ENCODE data around the gene PHKG2. TPM values are rescaled to one million over a fixed set of nuclear protein-coding genes. Genes with fewer than 3 reads are reported as not detected.

The PHKG2 gene
- polyA plus RNA-seq, 2 of the 4 experiments (the other 2 are of a cell fraction) = 28.0 to 37.3 TPM

DNA sequence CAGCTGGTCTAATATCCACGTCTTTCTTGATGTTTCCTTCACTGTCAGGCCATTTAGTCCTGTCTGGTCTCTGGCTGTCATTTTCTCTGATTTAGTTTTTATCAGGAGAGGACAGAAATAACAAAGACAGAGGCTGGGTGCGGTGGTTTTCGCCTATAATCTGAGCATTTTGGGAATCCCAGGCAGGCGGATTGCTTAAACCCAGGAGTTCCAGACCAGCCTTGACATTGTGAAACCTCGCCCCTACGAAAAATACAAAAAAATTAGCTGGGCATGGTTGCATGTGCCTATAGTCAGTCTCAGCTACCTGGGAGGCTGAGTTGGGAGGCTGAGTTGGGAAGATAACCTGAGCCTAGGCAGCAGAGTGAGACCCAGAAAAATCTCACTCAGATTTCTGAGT is 42.2 kb upstream of the PHKG2 start:
- TF ChIP-seq, protein P1, sequence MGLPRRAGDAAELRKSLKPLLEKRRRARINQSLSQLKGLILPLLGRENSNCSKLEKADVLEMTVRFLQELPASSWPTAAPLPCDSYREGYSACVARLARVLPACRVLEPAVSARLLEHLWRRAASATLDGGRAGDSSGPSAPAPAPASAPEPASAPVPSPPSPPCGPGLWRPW (IDR thresholded peaks at IDR 0.05) = no peak
- no peak for TF ChIP-seq SREBF2 (IDR thresholded peaks at IDR 0.05)
- TF ChIP-seq RNF2 (IDR thresholded peaks at IDR 0.05; ENCODE audit: borderline replicate concordance, low read depth) = no peak
- no peak for TF ChIP-seq HEYL (CRISPR knock-in tag; IDR thresholded peaks at IDR 0.05)
- no peak for TF ChIP-seq NFE2L2 (conservative IDR thresholded peaks at IDR 0.05; ENCODE audit: low read length)
- TF ChIP-seq, protein P2, sequence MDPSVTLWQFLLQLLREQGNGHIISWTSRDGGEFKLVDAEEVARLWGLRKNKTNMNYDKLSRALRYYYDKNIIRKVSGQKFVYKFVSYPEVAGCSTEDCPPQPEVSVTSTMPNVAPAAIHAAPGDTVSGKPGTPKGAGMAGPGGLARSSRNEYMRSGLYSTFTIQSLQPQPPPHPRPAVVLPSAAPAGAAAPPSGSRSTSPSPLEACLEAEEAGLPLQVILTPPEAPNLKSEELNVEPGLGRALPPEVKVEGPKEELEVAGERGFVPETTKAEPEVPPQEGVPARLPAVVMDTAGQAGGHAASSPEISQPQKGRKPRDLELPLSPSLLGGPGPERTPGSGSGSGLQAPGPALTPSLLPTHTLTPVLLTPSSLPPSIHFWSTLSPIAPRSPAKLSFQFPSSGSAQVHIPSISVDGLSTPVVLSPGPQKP (IDR thresholded peaks at IDR 0.05; ENCODE audit: low read depth, low read length) = no peak
- no peak for TF ChIP-seq SMC3 (IDR thresholded peaks at IDR 0.05)
- TF ChIP-seq TFCP2L1 (CRISPR knock-in tag; IDR thresholded peaks at IDR 0.05) = no peak
- TF ChIP-seq ZNF302 (CRISPR knock-in tag; IDR thresholded peaks at IDR 0.05) = no peak
- no peak for TF ChIP-seq POLR2AphosphoS2 (conservative IDR thresholded peaks at IDR 0.05; ENCODE audit: low read length)
- TF ChIP-seq TP53 (CRISPR knock-in tag; IDR thresholded peaks at IDR 0.05) = no peak
- TF ChIP-seq, protein P3, sequence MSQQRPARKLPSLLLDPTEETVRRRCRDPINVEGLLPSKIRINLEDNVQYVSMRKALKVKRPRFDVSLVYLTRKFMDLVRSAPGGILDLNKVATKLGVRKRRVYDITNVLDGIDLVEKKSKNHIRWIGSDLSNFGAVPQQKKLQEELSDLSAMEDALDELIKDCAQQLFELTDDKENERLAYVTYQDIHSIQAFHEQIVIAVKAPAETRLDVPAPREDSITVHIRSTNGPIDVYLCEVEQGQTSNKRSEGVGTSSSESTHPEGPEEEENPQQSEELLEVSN (IDR thresholded peaks at IDR 0.05; ENCODE audit: borderline replicate concordance, low read depth) = no peak
- TF ChIP-seq KDM5A (IDR thresholded peaks at IDR 0.05) = no peak
- TF ChIP-seq CHD4 (IDR thresholded peaks at IDR 0.05; ENCODE audit: borderline replicate concordance) = no peak
- no peak for TF ChIP-seq RFX5 (IDR thresholded peaks at IDR 0.05)
- TF ChIP-seq MYC (IDR thresholded peaks at IDR 0.05; ENCODE audit: borderline replicate concordance, low read length) = no peak
- TF ChIP-seq JUNB (IDR thresholded peaks at IDR 0.05) = no peak
- ChIA-PET CTCF (interaction anchor here (1.5 kb wide), 1 partner anchor 31 kb away, joined by 4 read pairs; no protein-coding TSS in a partner anchor), POLR2A (no interaction called here)
- WGBS (ENCODE audit: missing lambda C conversion rate) = 94% methylated on average over 6 of the region's 6 CpGs
- ATAC-seq = no peak
- Histone ChIP-seq H3K4me2 (no peak overlapping the region), H3K4me1 (peaks cover 3% of the 10 kb centered on the region; the same call in 2 of the 3 replicates), H3K9me3 (no peaks in the 10 kb centered on the region), H3K4me3 (no peak overlapping the region), H3K27ac (no peak overlapping the region)
- DNase-seq (ENCODE audit: low read depth in 1 of 2, low spot score in 1 of 2) = no peak
- no peak for FAIRE-seq

- no peak overlapping the region for H3K4me3 ChIP-seq
- ATAC-seq = no peak
- H3K9me3 ChIP-seq = no peaks in the 10 kb centered on the region
- POLR2A ChIA-PET = no interaction called here
- FAIRE-seq = no peak
- WGBS (ENCODE audit: missing lambda C conversion rate) = 90% methylated on average over 4 of the region's 4 CpGs
- H3K4me2 ChIP-seq = no peak overlapping the region
- no peak overlapping the region for H3K27ac ChIP-seq
- CTCF ChIA-PET = interaction anchor here (0.6 to 2.2 kb wide), 5 partner anchors 14 to 774 kb away, joined by 3 to 6 read pairs (median 3); no protein-coding TSS in a partner anchor
- no peak for DNase-seq (ENCODE audit: low read depth in 1 of 2, low spot score in 1 of 2)
- H3K4me1 ChIP-seq = peaks cover 12% of the 10 kb centered on the region
- TF ChIP-seq SREBF2 (IDR thresholded peaks at IDR 0.05) = no peak
- no peak for TF ChIP-seq RCOR1 (IDR thresholded peaks at IDR 0.05; ENCODE audit: low read depth, low read length)
These were observed 37.3 kb upstream of the PHKG2 start for GRCh38 chr16:30710971-30711370.

GRCh38 chr16:30711712-30712111 is 36.5 kb upstream of the PHKG2 start:
- TF ChIP-seq MAFK (IDR thresholded peaks at IDR 0.05; ENCODE audit: partially characterized antibody) (no peak), HOXB13 (CRISPR knock-in tag; IDR thresholded peaks at IDR 0.05; ENCODE audit: low read depth) (no peak), FOSB (CRISPR knock-in tag; IDR thresholded peaks at IDR 0.05) (no peak), ESRRA (IDR thresholded peaks at IDR 0.05; ENCODE audit: borderline replicate concordance, low read length) (no peak), NFE2L2 (conservative IDR thresholded peaks at IDR 0.05; ENCODE audit: low read length) (no peak), NPAS2 (CRISPR knock-in tag; IDR thresholded peaks at IDR 0.05; ENCODE audit: borderline replicate concordance) (no peak), HEYL (CRISPR knock-in tag; IDR thresholded peaks at IDR 0.05) (no peak), MAX (IDR thresholded peaks at IDR 0.05) (no peak), CEBPB (IDR thresholded peaks at IDR 0.05) (no peak), TP53 (CRISPR knock-in tag; IDR thresholded peaks at IDR 0.05) (no peak), TFCP2L1 (CRISPR knock-in tag; IDR thresholded peaks at IDR 0.05) (no peak), HOXB5 (CRISPR knock-in tag; IDR thresholded peaks at IDR 0.05) (no peak), JUNB (IDR thresholded peaks at IDR 0.05) (no peak)
- TF ChIP-seq, protein P4, sequence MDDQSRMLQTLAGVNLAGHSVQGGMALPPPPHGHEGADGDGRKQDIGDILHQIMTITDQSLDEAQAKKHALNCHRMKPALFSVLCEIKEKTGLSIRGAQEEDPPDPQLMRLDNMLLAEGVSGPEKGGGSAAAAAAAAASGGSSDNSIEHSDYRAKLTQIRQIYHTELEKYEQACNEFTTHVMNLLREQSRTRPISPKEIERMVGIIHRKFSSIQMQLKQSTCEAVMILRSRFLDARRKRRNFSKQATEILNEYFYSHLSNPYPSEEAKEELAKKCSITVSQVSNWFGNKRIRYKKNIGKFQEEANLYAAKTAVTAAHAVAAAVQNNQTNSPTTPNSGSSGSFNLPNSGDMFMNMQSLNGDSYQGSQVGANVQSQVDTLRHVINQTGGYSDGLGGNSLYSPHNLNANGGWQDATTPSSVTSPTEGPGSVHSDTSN (IDR thresholded peaks at IDR 0.05) = no peak
- DNase-seq (ENCODE audit: low read depth in 1 of 2, low spot score in 1 of 2) = no peak
- no peak overlapping the region for H3K4me2 ChIP-seq
- no peak overlapping the region for H3K27ac ChIP-seq
- CTCF ChIA-PET = interaction anchor here (0.6 to 2.2 kb wide), 5 partner anchors 10 to 775 kb away, joined by 3 to 7 read pairs (median 3); no protein-coding TSS in a partner anchor
- WGBS (ENCODE audit: missing lambda C conversion rate) = 91% methylated on average over 1 of the region's 1 CpG
- no peaks in the 10 kb centered on the region for H3K9me3 ChIP-seq
- no peak for FAIRE-seq
- H3K4me1 ChIP-seq = peaks cover 13% of the 10 kb centered on the region
- H3K4me3 ChIP-seq = no peak overlapping the region
- POLR2A ChIA-PET = no interaction called here
- no peak for ATAC-seq

All from A549 (cell line).